ENCODE results near the gene DPP9. TPM values are rescaled to one million over a fixed set of nuclear protein-coding genes. Genes with fewer than 3 reads are reported as not detected.
A peak's percentile ranks its signal among the peaks of the same experiment; 100 is the strongest.

Gene DPP9
- total and polyA plus RNA-seq, 2 donors (not counting 1 experiment from before 2014, with no cell fraction given) = 3.6 to 27.1 TPM

DNA sequence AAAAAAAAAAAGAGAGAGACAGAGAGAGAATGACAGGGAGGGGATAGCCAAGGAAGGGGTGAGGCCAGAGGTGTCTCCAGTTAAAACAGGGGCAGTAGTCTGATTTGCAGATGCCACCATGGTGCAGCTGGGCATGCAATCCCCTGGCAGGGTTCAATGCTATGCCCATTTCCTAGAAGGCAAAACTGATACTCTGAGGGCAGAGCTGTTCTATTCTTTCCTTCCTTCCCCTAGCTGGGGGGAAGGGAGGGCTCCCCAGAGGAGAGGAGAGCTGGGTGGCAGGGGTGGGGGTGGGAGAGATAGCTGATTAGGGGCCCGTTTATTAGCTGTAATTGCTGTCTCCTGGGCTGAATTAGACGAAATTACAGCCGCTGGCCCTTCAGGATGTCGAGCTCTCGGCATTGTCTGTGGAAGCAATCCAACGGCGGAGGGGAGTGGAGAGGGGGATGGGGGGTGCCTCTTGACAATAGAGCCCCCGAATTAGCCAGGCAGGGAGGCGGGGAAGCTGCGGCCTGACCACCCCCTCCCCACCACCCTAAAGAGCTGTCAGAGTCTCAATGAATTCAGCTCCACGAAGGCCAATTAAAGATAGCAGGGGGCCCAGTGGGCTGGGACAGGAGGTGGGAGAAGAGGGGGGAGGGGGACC, 14.4 kb upstream of the DPP9 start:
- no peaks in the 10 kb centered on the region for H3K36me3 ChIP-seq (ENCODE audit: control insufficient read depth, insufficient read depth, low read length)
- H3K27me3 ChIP-seq (ENCODE audit: control insufficient read depth, insufficient read depth, low read length) = no peaks in the 10 kb centered on the region
- no peaks in the 10 kb centered on the region for H3K9me3 ChIP-seq (ENCODE audit: control insufficient read depth, insufficient read depth, low read depth, low read length)
- H3K4me2 ChIP-seq (ENCODE audit: extremely low read depth, insufficient read depth, low read length) = no peak overlapping the region
- no peak overlapping the region for H3K27ac ChIP-seq (ENCODE audit: insufficient read depth, low read length)
- DNase-seq (ENCODE audit: low read depth in 2 of 2) = no peak
- H3K4me1 ChIP-seq (ENCODE audit: control insufficient read depth, extremely low read depth, insufficient read depth, low read length) = no peaks in the 10 kb centered on the region
- no peaks in the 10 kb centered on the region for H4K20me1 ChIP-seq (ENCODE audit: control insufficient read depth, extremely low read depth, insufficient read depth, low read length)
- H3K4me3 ChIP-seq (replicated peaks in 1 of 4; ENCODE audit: control extremely low read depth in 1 of 4, insufficient read depth in 1 of 4, low read depth in 3 of 4, low read length in 4 of 4) = no peak overlapping the region
- no peak overlapping the region for H2AFZ ChIP-seq (ENCODE audit: low read length)
- no peaks in the 10 kb centered on the region for H3K79me2 ChIP-seq (ENCODE audit: control insufficient read depth, insufficient read depth, low read length)
- no peak overlapping the region for H3K9ac ChIP-seq (ENCODE audit: insufficient read depth, low read length)
- TF ChIP-seq EZH2 (IDR thresholded peaks at IDR 0.05; ENCODE audit: low read length, missing control alignments) = no peak

DNA sequence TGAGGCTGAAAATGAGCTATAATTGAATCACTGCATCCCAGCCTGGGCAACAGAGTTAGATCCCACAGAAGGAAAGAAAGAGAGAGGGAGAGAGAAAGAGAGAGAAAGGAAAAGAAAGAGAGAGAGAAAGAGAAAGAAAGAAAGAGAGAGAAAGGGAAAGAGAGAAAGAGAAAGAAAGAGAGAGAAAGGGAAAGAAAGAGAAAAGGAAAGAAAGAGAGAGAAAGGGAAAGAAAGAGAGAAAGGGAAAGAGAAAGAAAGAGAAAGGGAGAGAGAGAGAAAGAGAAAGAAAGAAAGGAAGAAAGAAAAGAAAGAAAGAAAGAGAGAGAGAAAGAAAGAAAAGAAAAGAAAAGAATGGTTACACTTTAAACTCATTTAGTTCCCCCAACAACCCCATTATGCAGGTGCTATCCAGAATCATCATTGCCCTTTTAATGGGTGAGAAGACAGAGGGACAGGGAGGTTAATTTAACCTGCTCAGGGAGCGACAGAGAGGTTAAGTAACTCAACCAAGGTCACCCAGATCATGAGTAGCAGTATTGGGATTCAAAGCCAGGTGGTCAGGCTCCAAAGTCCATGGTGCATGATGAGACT, 10.2 kb upstream of the DPP9 start:
- no peaks in the 10 kb centered on the region for H3K36me3 ChIP-seq (ENCODE audit: control insufficient read depth, insufficient read depth, low read length)
- no peak overlapping the region for H2AFZ ChIP-seq (ENCODE audit: low read length)
- no peak for DNase-seq (ENCODE audit: low read depth in 2 of 2)
- H3K4me2 ChIP-seq (ENCODE audit: extremely low read depth, insufficient read depth, low read length) = no peak overlapping the region
- H3K4me1 ChIP-seq (ENCODE audit: control insufficient read depth, extremely low read depth, insufficient read depth, low read length) = no peaks in the 10 kb centered on the region
- H4K20me1 ChIP-seq (ENCODE audit: control insufficient read depth, extremely low read depth, insufficient read depth, low read length) = no peaks in the 10 kb centered on the region
- no peaks in the 10 kb centered on the region for H3K27me3 ChIP-seq (ENCODE audit: control insufficient read depth, insufficient read depth, low read length)
- no peak overlapping the region for H3K9ac ChIP-seq (ENCODE audit: insufficient read depth, low read length)
- no peaks in the 10 kb centered on the region for H3K9me3 ChIP-seq (ENCODE audit: control insufficient read depth, insufficient read depth, low read depth, low read length)
- H3K4me3 ChIP-seq (replicated peaks in 1 of 4; ENCODE audit: control extremely low read depth in 1 of 4, insufficient read depth in 1 of 4, low read depth in 3 of 4, low read length in 4 of 4) = no peak overlapping the region
- TF ChIP-seq, protein P1, sequence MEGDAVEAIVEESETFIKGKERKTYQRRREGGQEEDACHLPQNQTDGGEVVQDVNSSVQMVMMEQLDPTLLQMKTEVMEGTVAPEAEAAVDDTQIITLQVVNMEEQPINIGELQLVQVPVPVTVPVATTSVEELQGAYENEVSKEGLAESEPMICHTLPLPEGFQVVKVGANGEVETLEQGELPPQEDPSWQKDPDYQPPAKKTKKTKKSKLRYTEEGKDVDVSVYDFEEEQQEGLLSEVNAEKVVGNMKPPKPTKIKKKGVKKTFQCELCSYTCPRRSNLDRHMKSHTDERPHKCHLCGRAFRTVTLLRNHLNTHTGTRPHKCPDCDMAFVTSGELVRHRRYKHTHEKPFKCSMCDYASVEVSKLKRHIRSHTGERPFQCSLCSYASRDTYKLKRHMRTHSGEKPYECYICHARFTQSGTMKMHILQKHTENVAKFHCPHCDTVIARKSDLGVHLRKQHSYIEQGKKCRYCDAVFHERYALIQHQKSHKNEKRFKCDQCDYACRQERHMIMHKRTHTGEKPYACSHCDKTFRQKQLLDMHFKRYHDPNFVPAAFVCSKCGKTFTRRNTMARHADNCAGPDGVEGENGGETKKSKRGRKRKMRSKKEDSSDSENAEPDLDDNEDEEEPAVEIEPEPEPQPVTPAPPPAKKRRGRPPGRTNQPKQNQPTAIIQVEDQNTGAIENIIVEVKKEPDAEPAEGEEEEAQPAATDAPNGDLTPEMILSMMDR (conservative IDR thresholded peaks at IDR 0.05 in 1 of 2, IDR thresholded peaks at IDR 0.05 in 1 of 2; ENCODE audit: low read depth in 1 of 2, low read length in 2 of 2) = no peak
- no peak for TF ChIP-seq EZH2 (IDR thresholded peaks at IDR 0.05; ENCODE audit: low read length, missing control alignments)
- H3K79me2 ChIP-seq (ENCODE audit: control insufficient read depth, insufficient read depth, low read length) = no peaks in the 10 kb centered on the region
- no peak overlapping the region for H3K27ac ChIP-seq (ENCODE audit: insufficient read depth, low read length)

DNA sequence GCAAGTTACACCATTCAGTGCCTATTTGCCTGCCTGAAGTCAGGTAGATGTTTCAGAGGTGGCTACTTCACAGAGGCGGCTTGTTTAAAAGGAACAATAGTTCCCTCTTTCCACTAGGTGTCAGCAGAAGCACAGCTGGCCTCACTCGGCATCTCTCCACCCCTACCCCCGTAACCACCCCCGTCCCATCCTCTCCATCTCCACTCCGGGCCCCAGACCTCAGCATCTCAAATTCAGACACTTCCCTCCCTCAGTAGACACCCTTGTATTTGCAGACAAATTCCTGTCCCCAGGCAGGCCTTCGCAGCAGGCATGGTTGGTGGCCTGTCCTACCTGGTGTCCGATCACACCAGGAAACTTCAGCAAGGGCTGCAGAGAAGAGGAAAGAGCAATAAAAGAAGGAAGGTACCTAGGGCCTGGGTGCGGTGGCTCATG, 9.1 kb upstream of the DPP9 start:
- TF ChIP-seq, protein P1 (conservative IDR thresholded peaks at IDR 0.05 in 1 of 2, IDR thresholded peaks at IDR 0.05 in 1 of 2; ENCODE audit: low read depth in 1 of 2, low read length in 2 of 2) = peak; percentile 66 to 67
- no peak for TF ChIP-seq EZH2 (IDR thresholded peaks at IDR 0.05; ENCODE audit: low read length, missing control alignments)
- Histone ChIP-seq H3K4me3 (replicated peaks in 1 of 4; ENCODE audit: control extremely low read depth in 1 of 4, insufficient read depth in 1 of 4, low read depth in 3 of 4, low read length in 4 of 4) (no peak overlapping the region), H3K79me2 (ENCODE audit: control insufficient read depth, insufficient read depth, low read length) (no peaks in the 10 kb centered on the region), H3K27ac (ENCODE audit: insufficient read depth, low read length) (no peak overlapping the region), H3K27me3 (ENCODE audit: control insufficient read depth, insufficient read depth, low read length) (no peaks in the 10 kb centered on the region), H3K36me3 (ENCODE audit: control insufficient read depth, insufficient read depth, low read length) (no peaks in the 10 kb centered on the region), H2AFZ (ENCODE audit: low read length) (no peak overlapping the region), H3K9me3 (ENCODE audit: control insufficient read depth, insufficient read depth, low read depth, low read length) (no peaks in the 10 kb centered on the region), H4K20me1 (ENCODE audit: control insufficient read depth, extremely low read depth, insufficient read depth, low read length) (no peaks in the 10 kb centered on the region), H3K4me1 (ENCODE audit: control insufficient read depth, extremely low read depth, insufficient read depth, low read length) (no peaks in the 10 kb centered on the region), H3K9ac (ENCODE audit: insufficient read depth, low read length) (no peak overlapping the region), H3K4me2 (ENCODE audit: extremely low read depth, insufficient read depth, low read length) (peak overlapping the region; percentile 15)
- peak; percentile 47 to 63 for DNase-seq (ENCODE audit: low read depth in 2 of 2)
